GM21717 (cell line): ENCODE data around the gene TAF5.
"Not testable (repeated sequence)": the region's sequence is repeated elsewhere in the genome, so short reads cannot be mapped to it uniquely, and the experiment has no call there.

Experiments
- ATAC-seq: cut with Tn5 transposase; IDR thresholded peaks from one replicate; pipeline ENCODE4 v1.9.1; 2021; ENCODE audit warnings: mild to moderate bottlenecking, moderate library complexity; ENCODE audit not compliant: unreplicated experiment

The TAF5 gene

DNA sequence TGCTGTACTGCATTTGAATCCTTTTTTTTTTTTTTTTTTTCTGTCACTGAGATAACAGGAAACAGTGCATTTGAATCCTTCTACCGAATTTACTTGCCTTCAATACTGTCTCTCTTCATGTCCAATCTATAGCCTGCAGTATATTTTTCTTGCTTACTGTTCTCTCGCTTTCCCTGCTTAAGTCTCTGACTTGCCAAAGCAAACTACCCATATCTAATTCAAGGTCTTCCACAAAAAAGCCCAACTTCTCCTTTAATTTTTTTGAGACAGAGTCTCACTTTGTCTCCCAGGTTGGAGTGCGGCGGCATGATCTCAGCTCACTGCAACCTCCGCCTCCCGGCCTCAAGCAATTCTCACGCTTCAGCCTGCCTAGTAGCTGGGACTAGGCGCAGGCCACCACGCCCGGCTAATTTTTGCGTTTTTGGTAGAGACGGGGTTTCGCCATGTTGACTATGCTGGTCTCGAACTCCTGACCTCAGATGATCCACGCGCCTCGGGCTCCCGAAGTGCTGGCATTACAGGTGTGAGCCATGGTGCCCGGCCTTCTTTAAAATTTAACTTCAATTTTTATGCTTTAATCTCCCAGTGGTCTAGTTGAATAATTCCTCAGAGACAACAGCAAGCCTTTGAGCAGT lies 29.5 kb downstream of the TAF5 start:
- no peak for ATAC-seq

- ATAC-seq = no peak
Observed at GRCh38 chr10:103413564-103413963, 45.8 kb downstream of the TAF5 start.

DNA sequence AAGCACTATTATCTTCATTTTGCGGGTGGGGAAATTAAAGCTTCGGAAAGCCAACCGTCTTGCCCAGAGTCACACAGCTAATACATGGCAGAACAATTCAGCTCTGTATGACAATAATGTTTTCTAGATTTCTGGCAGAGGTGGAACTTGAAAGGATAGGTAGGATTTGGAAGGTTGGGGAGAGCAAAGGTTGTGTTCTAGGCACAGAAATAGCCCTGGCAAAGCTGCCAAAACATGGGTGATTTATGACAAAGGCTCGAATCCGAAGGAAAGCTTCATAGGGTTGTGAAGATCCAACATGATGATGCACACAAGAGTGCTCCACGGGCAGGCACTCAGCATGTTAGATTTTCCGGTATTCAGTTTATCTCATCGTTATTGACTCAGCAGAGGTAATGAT lies 47.8 kb downstream of the TAF5 start:
- no peak for ATAC-seq

- ATAC-seq = no peak
Observed at GRCh38 chr10:103416436-103417147, 48.8 kb downstream of the TAF5 start.

DNA sequence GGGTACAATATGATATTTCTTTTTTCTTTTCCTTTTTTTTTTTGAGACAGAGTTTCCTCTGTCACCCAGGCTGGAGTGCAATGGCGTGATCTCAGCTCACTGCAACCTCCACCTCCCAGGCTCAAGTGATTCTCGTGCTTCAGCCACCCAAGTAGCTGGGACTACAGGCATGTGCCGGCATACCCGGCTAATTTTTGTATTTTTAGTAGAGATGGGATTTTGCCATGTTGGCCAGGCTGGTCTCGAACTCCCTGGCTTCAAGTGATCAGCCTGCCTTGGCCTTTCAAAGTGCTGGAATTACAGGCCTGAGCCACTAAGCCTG lies 49.3 kb downstream of the TAF5 start:
- not testable (repeated sequence) for ATAC-seq

- no peak for ATAC-seq
Observed at GRCh38 chr10:103417601-103418000, 49.8 kb downstream of the TAF5 start.

DNA sequence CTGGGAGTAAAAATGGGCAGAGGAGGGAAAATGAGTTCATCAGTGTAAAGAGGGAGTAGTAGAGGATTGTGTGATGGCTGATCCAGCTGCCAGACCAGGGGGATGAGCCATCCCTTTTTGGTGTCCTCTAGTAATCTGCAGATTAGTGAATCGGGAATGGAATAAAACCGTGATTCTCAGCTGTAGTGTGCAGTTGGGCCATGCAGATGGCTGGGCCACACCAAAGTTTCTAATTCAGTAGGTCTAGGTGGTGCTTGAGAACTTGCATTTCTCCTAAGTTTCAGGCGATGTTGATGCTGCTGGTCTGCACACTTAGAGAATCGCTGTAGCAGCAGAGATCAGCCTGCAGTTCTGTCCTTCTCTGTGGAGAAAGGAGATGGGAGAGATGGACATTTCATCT lies 51.3 kb downstream of the TAF5 start:
- no peak for ATAC-seq

DNA sequence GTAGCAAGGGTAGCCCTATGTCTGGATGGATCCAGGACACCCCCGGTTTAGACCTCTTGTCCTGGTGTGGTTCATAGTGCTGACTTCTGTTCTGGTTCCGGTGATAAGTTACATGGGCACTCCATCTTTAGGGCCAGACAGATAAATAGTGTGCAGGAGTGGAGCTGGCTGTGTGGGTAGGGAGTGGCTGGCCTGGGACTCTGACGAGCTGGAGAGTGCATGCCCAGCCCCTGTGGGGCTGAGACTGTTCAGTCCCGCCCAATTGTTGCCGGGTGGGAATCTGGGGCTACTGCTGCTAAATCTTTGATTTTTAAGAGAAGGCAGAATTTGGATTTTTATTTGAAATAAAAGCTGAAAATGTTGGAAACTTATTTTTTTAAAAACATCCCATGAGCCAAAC lies 56.0 kb downstream of the TAF5 start:
- no peak for ATAC-seq

DNA sequence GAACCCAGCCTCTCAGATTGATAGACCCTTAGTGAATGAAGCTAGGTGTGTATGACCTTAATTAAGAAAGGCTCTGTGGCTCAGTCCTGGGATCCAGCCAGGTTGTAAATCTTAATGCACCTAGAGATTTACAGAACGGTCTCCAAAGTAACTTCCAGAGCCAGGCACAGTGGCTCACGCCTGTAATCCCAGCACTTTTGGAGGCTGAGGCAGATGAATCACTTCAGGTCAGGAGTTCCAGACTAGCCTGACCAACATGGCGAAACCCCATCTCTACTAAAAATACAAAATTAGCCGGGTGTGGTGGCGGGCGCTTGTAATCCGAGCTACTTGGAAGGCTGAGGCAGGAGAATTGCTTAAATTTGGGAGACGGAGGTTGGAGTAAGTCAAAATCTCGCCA lies 60.1 kb downstream of the TAF5 start:
- ATAC-seq = no peak

DNA sequence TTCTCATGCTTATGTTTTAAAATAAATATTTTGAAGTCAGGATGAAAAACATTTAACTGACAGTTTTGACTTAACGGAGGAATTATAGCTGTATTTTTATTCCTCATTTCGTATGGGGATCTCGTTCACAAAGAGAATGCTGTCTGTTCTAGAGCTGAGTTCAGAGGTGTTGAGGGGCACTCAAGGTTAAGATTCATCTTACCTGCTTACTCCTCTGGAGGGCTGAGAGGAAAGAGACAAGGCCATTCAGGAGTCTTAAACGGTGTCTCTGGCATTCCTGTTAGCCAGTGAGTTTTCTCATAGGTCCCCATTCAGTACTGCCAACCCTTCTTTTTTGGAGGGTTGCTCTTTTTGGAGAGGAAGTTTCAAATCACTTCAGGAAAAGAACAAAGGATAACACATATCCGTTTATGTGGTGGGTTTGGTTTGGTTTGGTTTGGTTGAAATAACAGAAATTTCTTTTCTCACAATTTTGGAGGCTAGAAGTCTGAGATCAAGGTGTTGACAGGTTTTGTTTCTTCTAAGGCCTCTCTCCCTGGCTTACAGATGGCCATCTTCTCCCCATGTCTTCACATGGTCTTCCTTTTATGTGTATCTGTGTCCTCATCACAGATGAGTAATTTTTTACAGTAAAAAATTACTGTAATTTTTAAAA lies 61.3 kb downstream of the TAF5 start:
- ATAC-seq = no peak

GRCh38 chr10:103429647-103430046 lies 61.9 kb downstream of the TAF5 start:
- ATAC-seq = no peak

DNA sequence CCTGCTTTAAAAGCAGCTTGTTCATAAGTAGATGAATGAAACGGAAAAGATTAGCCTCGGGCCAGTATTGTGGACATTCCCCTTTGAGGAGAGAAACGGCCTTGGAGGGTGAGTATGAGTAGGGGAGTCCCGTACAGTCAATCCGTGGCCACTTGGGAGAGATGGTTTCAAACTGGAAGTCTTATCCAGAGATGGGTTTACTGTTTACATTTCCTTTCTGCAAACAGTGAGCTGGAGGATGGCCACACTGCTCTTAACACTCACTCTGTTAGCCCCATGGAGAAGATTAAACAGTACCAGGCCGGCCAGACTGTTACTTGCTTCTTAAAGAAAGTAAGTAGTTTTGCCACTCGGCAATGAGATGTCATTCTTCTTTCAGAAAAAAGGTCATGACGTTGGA lies 64.1 kb downstream of the TAF5 start:
- no peak for ATAC-seq

- no peak for ATAC-seq
Observed at GRCh38 chr10:103433858-103434257, 66.1 kb downstream of the TAF5 start.
